GM21786 (cell line): Measurements from ENCODE around the gene MMP7.

Source experiments
- ATAC-seq: cut with Tn5 transposase; IDR thresholded peaks from one replicate; pipeline ENCODE4 v1.9.1; 2021; ENCODE audit not compliant: unreplicated experiment

MMP7 gene

DNA sequence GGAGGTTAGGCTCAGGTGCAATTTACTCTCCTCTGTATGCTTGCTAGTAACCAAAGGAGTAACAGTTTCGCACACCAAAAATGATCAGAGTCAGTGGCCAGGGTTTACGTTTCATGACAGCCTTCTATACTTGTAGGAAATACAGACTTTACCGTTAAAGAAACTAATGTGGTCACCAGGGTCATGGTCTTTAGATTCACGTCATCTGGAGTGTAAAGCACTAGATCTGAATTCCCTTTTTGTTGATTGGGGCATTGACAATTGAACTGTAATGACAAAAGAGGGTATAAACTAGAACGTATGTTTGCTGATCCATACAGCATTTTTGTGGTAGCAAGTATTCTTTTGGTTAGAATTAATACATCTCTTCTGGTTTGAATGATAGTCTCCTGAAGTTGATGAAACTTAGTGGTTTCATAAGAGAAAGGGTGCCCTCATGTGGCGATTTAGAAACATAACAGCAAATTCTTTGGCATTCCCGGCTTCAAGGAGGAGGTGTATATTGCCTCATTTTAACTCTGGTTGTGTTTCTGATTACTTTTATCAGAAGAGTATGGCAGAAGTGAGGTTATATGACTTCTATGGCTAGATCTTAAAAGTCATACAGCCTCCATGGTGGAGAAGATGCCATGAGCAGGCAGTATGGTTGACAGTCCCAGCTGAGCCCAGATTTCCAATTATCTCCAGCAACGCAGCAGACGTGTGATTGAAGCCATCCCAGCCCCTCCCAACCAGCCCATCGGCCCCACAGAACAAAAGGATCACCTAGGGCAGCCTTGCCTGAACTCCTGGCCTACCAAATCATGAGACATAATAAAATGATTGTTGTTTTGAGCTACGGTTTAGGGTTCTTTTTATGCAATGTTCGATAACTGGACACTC, 35.1 kb downstream of the MMP7 start:
- peak; percentile 87 for ATAC-seq

DNA sequence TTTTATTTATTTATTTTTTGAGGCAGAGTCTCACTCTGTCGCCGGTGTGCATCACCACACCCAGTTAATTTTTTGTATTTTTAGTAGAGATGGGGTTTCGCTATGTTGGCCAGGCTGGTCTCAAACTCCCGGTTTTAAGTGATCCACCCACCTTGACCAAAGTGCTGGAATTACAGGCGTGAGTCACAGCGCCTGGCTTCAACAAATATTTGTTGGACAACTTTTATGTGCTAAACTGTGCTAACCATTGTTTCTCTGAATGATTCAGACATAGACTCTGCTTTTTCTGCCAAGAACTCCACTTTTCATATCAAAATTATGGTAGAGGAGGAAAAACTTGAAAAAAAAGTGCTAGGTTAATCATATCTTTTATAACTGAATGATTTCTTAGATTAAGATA, 36.3 kb downstream of the MMP7 start:
- ATAC-seq = no peak

DNA sequence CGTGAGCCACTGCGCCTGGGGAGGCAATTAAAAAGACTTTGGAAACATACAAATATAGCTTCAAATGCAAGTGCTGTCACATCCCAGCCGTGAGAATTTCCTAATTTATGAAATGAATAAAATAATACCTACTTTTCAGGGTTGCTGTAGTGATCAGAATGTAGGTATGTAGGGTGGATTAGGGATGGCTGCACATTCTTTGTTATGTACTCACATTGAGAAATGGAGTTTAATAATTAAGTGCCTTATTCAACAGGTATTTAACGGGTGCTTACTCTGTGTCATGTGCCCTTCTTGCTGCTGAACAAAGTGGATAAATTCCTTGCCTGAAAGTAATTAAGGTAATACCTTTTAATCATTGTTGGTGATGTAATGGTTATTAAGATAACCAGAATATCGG, 37.0 kb downstream of the MMP7 start:
- ATAC-seq = no peak

DNA sequence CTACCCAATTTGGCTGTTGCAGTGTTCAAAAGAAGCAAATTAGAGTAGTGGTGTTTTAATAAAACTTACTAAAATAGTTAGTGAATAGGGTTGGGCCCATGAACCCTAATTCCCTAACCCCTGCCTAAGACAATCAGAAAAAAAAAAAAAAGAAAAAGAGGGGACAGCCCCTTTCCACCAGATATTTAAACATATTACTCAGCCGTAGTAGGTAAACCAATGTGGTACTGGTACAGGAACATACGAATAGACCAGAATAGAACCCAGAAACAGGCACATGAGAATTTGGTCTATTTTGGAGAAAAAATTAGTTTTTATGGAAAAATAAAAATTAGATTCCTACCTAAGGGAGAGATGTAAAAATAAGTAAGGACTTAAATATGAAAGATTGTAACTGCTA, 38.6 kb downstream of the MMP7 start:
- no peak for ATAC-seq

DNA sequence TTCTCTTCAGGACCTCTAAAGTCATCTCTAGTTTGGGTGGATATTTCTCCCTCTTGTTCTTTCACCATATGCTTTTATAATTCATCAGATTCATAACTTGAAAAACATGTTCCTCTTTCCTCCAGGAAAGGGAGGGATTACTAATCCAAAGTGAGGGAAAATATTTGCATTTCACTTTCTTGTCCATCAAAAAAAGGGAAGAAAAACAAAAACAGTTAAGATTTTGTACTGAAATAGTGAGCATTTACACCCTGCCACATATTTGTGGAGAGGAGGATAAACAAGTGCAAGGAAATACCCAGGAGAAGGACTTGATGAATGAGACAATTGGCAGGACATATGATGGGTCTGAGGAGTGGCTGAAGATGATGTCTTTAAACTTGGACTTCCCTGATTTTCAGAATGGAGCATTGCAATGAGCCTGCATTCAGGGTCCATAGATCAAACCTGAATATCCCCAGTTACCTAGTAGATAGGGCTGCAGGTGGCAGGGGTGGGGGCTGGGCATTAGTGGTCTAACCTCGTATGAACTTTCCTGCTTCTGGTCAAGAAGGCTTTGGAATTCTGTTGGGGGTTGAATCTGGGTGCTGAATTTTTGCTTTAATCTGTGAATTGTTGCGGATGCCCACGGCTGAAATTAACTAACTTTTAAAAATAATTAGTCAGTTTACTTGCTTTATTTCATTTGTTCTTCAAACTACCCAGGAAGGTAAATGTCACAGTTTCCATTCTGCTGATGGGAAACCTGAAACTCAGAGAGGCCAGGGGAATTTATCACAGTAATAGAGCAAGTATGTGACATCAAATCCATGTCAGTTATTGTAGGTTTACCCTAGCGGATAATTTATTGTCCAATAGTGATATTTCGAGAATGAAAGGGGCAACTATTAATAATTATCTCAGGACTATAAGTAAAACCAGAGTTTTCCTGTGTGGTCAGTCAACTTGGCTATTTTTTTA, 41.1 kb downstream of the MMP7 start:
- no peak for ATAC-seq

DNA sequence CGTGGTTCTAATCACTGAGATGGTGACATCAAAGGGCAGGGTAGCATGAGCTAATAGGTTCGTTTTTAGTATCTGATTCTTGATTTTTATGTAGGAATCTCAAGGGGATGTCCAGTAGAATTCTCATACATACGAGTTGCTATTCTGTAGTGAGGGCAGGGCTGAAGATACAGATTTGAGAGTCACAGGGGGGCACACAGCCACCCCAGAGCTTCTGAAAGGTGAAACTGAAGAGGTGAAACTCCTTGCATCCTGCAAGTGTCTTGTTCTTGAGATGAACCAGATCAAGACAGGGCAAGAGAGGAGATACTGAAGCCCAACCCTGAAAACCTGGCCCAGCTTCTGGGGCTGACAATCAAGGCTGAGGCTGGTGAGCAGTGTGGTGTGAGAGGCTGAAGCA, 42.3 kb downstream of the MMP7 start:
- ATAC-seq = peak; percentile 84

DNA sequence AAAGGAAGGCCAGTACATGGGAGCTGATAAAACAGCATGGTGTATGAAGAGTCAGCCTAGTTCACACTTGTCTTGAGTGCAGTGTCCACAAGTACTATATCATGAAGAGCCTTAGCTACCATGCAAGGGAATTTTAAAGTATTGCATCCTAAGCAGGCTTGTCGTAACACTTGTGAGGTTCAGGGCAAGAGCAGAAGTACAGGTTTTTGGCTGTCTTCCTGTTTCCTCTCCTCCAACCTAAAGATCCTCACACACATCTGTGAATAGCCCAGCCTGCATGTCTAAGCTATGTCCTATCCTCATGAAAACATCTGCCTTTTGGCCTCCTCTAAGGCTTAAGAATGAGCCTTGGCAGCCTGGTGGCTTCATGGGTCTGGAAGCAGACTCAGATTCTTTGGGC, 43.3 kb downstream of the MMP7 start:
- no peak for ATAC-seq

DNA sequence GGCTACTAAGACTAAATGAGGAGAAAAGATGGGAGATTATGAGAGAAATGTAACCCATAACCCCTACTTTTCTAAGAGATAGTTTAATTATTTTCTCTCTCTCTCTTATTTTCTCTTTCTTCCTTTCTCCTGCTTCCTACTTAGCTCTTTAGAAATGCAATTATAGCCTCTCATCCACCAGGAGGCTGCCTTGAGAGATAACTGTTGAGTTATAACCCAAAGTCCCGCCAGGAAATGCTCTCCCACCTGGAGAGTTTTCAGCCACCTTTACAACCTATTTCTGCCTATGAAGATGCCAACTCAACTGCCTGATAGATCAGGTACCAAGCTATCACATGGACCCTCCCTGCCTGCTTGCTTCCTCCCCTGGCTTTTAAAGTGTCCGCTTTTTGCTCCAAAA, 44.0 kb downstream of the MMP7 start:
- ATAC-seq = no peak

DNA sequence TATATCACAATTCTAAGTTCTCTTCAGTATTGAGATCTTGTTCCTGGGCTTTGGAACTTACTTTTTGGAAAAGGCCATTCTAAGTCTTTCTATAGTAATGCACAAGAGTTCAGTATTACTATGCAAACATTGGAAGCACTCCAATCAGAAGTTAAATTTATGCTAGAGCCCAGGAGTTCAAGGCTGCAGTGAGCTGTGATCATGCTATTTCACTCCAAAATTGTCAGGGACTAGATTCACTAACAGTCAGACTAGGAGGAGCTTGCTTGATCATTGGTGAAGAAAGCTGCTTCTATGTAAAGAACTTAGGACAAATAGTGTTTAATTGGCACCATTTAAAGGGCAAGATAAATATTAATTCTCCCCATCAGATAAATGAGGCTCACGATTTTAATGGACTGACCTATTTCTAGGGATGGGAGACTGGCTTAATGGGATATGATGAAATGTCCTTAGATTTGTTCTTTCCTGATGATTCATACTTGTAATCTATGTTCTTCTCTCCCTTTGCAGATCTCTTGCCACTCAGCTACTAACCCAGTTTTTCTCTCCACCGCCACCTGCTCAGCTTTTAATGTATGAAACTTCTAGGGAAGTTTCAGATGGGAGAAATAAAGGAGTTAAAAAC, 45.3 kb downstream of the MMP7 start:
- no peak for ATAC-seq

DNA sequence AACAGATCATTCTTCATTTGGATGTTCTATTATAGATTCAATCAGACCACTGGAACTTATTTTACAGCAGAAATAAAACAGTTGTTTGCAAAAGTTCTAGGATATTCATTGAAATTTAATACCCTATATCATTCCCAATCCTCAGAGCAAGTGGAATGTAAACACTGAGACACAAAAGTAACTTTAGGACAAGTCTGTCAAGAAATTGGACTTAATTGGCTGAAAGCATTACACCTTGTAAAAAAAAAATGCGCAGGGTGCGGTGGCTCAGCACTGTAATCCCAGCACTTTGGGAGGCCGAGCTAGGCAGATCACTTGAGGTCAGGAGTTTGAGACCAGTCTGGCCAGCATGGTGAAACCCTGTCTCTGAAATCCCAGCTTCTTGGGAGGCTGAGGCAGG, 48.1 kb downstream of the MMP7 start:
- ATAC-seq = no peak

DNA sequence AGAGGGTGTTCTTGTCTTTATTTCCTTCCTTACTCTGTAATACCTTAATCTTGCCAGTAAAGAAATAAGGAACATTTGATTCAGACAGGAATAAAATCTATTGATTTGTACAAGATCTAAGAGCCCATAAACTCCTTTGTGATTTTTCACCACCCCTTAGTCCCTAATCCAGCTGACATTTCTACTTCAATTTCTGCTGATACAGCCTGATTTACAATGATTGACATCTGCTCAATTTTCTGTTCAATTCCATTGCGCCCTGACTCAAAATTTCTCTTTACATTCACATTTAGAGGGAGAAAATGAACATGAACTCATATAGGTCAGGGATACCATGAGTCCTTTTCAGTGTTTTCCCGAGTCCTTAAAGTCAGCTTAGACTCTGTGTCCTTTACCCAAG, 50.8 kb downstream of the MMP7 start:
- ATAC-seq = no peak

DNA sequence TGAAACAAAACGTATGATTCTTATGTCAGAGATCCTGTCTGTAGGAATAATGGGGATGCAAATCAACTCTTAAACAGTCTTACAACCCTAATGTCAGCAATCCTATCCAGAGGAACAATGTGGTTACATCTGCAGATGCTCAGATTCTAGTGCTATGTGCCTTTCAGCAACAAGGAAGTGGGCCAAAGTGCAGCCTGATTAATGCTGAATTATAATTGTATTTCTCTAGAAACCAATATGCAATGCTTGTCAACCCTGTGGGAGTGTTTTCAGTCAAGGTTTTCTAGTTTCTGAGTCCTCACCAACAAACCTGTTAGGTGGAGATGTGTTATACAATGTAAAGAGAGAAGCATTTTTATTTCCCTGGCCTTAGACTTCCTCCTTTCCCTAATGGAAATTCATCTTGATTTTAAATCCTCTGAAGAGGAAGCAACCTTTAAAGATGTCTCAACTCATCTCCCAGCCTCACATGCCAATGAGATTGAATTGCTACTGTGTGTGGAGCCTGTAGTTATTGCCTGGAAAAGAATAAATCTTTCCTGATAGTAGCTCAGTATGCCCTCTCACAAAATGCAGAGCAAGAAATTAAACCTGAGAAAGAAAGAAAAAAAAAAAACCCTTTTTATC, 51.8 kb downstream of the MMP7 start:
- no peak for ATAC-seq

DNA sequence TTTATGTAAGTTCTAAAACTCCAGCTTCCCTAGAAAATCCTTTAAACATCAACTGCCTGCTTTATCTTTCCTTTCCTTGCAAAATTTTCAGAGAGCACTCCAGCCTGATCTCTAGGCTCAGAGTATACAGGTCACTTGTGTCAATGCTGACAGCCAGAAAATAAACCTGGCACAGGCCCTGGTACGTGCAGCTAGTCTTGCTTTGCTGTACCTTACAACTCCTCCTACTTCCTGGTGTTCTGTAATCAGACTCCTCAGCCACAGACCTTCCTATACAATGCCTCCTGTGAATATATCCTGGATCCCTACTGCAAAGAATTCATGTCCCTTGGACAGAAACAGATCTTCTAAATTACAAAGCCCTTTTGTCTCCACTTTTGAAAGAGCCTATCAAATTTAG, 53.7 kb downstream of the MMP7 start:
- ATAC-seq = peak; percentile 25

DNA sequence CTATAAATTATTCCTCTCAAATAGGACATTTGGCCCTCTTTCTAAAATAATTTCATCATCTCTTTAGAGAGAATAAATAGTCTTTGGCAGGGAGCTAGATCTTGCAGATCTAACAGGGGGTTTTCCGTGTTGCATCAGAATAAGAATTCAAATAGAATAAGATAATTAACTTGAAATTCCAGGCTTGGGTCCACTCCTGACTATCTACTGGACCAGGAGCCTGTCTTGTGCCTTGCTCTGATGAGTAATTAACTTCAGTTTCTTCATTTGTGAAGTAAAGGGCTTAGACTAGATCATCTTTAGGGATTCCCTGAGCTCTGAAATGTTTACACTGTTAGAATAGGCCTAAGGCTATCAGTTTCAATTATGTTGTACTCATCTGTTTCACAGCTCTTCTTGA, 54.5 kb downstream of the MMP7 start:
- no peak for ATAC-seq

DNA sequence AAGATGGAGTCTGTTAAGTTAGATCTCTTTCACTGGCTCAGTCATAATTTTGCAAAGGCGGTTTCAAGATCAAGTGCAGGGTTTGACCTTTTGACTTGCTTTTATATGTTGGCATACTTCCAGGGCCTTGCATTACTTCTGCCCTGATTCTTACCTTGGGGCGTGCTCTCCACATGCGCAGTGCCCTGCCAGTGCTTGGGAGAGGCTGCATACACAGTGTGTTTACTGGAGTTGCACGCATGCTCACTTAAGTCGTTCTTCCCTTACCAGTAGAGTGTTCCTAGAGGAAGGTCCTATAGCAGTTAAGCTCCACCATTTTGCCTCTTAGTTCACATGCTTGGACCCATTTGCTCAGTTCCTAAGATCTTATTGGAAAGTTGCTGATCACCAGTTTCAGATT, 57.0 kb downstream of the MMP7 start:
- ATAC-seq = no peak

DNA sequence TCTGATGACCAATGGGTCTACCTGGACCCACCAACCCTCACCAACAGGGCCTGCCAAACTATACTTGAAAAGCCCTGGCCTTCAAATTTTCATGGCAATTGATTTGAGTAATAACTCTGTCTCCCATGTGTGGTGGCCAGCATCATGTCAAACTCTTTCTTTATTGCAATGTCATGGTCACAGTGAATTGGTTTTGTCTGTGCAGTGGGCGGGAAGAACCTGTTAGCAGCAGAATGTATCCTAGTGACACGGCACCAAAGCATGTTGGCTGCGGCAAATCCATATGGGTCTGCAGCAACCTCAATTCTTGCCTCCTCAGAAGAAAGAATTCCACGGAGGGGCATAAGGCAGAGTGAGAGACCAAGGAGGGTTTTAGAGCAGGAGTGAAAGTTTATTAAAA, 58.4 kb downstream of the MMP7 start:
- no peak for ATAC-seq

DNA sequence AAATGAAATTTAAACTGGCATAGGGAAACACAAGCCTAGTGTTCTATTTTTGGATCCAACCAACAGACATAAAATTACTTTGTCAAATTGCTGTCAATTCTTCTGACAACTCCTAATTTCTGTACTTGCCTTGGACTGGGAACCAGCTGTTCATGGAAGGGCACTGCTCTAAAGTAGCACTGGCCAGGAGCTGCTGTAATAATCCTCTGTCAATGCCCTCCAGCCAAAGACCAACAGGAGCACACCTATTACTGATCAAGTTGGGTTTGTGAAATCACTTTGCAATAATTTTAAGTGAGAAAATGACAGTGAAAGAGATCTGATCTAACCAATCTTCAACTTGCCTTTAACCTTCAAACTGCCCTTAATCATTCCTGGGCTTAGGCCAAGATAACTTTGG, 59.1 kb downstream of the MMP7 start:
- no peak for ATAC-seq
